Measurements from ENCODE around the gene TRPM1.

Gene TRPM1

DNA sequence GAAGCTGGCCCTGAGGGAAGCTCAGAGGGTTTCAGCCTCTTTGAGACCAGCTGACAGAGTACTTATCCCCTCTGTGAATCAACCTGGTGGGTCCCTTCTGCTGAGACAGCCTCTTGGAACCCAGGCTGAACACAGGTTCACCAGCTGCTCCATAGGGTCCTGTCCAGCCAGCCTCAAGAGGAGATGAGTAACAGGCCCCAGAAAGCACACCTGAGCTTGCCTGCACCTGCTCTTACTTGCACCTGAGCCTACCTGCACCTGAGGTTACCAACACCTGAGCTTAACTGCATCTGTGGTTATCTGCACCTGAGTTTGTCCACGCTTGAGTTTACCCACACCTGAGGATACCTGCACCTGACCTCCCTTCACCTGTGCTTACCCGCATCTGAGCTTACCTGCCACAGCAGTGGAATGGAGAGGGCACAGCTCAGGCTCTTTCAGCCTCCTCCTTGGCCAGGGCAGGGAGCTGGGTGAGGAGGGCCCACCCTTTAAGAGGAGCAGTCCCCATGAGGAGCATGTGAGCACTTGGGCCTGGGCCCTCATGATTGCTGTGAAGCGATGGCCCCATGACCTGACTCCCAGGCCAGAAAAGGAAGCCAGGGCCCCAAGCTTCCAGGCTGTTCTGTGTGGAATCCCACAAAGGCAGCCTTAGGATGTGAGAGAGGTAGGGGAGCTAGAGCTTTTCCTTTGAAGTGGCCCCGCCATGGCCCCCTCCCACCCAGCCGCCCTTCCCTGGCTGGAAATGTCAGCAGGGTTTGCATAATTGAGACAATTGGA lies at the start of gene TRPM1:
TRPM1 (minus strand) TSS at position 464 of the 777 bp plus-strand sequence. CDS start 20,370 bp downstream, outside the sequence.
- no peak for DNase-seq (ENCODE audit: low read depth in 1 of 2, low spot score in 1 of 2)

- DNase-seq (ENCODE audit: low read depth in 1 of 2, low spot score in 1 of 2): no peak
These were observed 49.3 kb upstream of the TRPM1 start for GRCh38 chr15:31150732-31151231.

DNA sequence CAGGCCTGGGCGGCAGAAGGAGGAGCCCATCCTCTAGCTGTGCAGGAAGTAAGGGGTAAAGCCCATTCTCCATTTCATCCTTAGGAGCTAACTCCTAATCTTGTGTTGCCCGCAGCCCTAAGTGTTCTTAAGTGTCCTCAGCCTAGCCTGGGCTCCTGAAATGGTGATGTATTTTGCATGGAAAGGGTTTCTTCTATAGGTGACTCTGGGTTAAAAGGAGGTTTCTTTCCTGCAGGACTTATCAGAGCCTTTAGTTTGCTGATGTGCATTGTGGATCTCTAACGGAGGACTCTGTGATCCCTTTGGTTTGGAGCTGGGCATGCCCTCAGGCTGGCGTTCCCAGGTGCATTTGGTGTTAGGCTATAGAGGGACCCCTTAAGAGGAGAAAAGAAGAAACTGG lies 48.5 kb upstream of the TRPM1 start:
- DNase-seq (ENCODE audit: low read depth in 1 of 2, low spot score in 1 of 2): no peak

GRCh38 chr15:31149088-31149505 lies 47.6 kb upstream of the TRPM1 start:
- DNase-seq (ENCODE audit: low read depth in 1 of 2, low spot score in 1 of 2): no peak

GRCh38 chr15:31148297-31149087 lies 47.0 kb upstream of the TRPM1 start:
- no peak for DNase-seq (ENCODE audit: low read depth in 1 of 2, low spot score in 1 of 2)

GRCh38 chr15:31147944-31148296 lies 46.4 kb upstream of the TRPM1 start:
- DNase-seq (ENCODE audit: low read depth in 1 of 2, low spot score in 1 of 2): no peak

DNA sequence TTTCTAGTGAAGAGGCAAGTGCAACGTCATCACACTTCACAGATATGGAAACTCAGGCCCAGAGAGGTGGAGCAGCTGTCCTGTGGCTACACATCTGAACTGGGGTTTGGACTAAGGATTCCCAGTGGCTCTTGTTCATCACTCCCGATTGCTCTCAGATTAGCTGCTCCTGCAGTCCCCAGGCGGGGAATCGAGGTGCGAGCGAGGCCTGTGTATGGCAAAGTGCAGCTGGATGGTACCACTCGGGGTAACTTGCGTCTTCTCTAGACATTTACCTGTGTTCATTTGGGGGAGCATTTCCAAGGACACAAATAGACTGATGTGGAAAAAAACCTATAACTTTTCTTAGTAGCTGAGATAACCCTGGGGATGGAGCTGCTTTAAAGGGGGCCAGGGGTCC lies 45.9 kb upstream of the TRPM1 start:
- no peak for DNase-seq (ENCODE audit: low read depth in 1 of 2, low spot score in 1 of 2)

DNA sequence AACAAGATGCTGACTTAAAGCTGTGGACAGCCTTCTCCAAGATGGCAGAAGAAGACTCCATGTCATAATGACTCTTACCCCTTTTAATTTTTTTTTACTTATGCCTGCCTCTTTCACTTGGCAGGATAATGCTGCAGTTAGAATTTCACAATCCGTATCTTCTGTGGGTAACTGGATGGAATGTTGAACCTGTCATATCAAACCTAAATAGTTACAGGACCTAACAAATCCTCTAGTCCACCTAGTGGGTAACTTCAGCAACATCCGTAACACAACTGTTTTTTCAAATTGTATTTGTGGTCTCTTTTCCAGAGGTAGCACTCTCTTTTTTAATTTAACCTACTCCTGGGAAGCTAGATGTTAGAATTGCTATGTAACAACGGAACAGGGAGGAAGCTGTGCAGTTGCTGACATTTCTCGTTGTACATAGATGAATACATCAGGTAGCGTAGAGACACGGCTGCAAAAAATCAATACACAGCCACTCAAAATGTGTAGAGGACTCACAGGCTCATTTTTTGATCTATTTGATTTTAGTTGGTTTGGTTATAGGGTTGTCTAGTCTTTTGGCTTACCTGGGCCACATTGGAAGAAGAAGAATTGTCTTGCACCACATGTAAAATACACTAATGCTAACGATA lies 43.9 kb upstream of the TRPM1 start:
- no peak for DNase-seq (ENCODE audit: low read depth in 1 of 2, low spot score in 1 of 2)

DNA sequence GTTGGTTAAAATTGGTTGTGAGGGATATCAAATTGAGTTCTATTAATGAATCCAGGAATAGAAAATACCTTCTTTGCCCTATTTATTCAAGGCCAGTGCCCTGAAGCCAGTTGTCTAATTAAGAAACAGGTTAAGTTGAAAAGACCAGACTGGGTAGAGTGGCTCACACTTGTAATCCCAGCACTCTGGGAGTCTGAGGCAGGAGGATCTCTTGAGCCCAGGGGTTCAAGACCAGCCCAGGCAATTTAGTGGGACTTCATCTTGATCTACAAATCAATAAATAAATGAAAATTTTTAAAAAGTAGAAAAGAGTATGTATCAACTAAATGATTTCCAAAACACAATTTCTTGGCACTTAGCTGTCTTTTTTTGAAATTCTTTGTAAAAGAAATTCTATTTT lies 40.3 kb upstream of the TRPM1 start:
- DNase-seq (ENCODE audit: low read depth in 1 of 2, low spot score in 1 of 2): no peak

GRCh38 chr15:31136607-31137328 lies 35.2 kb upstream of the TRPM1 start:
- no peak for DNase-seq (ENCODE audit: low read depth in 1 of 2, low spot score in 1 of 2)

DNA sequence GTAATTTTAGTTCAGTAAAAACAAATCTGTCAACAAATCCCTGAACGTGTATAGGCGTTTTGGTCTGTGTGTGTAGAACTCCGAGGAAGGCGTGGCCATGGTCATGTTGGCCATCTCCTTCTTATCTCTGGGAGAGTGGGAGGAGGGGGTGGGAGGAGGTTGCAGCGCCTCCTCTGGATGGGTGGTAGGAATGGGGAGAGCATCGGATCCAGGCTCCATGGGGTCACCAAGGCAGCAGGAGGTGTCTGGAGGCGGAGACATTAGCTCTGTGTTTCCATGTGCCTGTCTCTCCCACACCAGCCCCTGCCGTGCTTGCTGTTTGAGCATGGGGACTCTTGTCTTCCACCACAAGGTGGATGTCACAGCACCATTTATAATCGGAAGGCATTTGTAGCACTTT lies 34.5 kb upstream of the TRPM1 start:
- DNase-seq (ENCODE audit: low read depth in 1 of 2, low spot score in 1 of 2): no peak

DNA sequence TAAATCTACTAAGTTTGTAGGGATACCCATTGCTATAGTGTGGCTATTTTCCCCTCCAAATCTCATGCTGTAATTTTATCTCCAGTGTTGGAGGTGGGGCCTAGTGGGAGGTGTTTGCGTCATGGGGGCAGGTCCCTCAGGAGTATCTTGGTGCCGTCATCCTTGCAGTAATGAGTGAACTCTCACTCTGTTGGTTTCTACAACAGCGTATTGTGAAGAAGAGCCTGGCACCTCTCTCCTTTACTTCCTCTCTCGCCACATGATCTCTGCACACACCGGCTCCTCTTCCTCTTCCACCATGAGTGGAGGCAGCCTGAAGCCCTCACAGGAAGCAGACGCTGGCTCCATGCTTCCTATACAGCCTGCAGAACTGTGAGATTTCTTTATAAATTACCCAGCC lies 34.0 kb upstream of the TRPM1 start:
- no peak for DNase-seq (ENCODE audit: low read depth in 1 of 2, low spot score in 1 of 2)

GRCh38 chr15:31133890-31134289 lies 32.4 kb upstream of the TRPM1 start:
- no peak for DNase-seq (ENCODE audit: low read depth in 1 of 2, low spot score in 1 of 2)

- no peak for DNase-seq (ENCODE audit: low read depth in 1 of 2, low spot score in 1 of 2)
These were observed 30.4 kb upstream of the TRPM1 start for GRCh38 chr15:31131853-31132375.

GRCh38 chr15:31130576-31131237 lies 29.2 kb upstream of the TRPM1 start:
- DNase-seq (ENCODE audit: low read depth in 1 of 2, low spot score in 1 of 2): no peak

DNA sequence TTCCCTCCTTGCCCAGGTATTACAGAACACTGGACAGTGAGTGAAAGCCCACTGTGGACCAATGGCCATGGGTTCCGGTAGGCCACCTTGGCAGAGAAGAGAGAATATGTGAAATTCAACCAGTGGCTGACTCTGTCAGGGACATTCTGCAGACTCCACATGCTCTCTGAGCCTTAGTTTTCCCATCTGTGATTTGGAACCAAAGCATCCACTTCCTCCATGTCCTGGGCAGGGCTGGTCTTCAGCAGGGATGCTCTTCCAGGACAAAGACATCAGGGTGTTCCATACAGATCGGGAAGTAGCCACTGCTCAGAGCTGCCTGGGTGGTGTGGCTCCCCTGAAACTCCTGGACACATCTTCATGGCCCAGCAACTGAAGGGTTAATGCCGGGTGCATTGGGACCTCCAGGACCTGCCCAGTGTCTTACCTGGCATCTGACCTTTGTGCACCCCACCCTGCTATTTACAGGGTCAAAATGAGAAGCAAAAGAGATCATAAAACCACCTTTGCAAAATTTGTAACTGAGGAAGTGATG lies 28.3 kb upstream of the TRPM1 start:
- DNase-seq (ENCODE audit: low read depth in 1 of 2, low spot score in 1 of 2): no peak

GRCh38 chr15:31128919-31129768 lies 27.6 kb upstream of the TRPM1 start:
- DNase-seq (ENCODE audit: low read depth in 1 of 2, low spot score in 1 of 2): peak; percentile 52 to 70

DNA sequence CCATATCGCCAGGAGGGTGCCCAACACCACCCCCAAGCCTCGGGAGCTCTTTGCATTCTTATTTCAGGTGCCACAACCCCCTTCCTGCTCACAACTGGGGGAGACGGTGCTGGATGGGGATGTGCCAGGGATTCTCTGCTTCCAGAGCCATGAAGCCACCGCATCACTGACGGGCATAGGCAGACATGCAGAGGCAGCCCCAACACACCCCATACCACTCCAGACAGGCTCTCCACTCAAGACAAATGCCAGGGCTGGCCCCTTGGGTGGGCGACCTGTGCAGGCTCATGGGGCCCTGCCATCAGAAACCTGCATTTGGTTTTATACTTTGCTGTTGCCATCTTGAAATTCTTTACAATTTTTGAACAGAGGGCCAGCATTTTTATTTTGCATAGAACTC lies 27.0 kb upstream of the TRPM1 start:
- DNase-seq (ENCODE audit: low read depth in 1 of 2, low spot score in 1 of 2): no peak

GRCh38 chr15:31127596-31128261 lies 26.2 kb upstream of the TRPM1 start:
- DNase-seq (ENCODE audit: low read depth in 1 of 2, low spot score in 1 of 2): no peak
